ENCODE measurements around the gene MINDY4.

MINDY4 gene

DNA sequence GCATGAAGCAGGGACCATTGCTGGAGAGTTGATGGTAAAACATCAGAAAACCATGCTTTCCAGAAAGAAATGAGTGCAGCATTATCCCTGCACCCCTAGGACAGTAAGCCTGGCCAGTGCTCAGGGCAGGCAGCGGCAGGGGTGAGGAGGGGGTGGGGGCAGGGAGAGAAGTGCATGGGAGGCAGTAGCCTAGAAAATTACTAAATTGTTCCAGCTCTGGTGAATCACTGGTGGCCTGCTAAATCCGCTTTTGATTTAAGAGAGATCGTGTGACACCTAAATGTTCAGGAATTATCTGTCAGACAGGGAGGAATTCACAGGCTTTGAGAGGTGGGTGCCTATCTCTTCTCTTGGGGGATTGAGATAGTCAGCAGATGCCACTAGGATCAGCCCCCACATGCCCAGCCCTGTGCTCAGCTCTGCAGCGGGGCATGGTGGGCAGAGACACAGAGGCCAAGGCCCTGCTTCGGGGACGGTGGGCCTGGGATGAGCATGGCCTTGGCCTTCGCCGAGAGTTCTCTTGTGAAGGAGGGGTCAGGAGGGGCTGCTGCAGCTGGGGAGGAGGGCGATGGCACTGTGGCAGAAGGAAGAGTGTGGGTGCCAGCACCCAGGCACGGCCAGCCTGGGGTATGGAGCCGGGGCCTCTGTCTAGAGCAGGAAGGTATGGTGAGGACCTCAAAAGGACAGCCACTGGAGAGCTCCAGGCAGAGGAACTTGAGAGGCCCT is 135.5 kb downstream of the MINDY4 start:
- peak; percentile 52 for DNase-seq

DNA sequence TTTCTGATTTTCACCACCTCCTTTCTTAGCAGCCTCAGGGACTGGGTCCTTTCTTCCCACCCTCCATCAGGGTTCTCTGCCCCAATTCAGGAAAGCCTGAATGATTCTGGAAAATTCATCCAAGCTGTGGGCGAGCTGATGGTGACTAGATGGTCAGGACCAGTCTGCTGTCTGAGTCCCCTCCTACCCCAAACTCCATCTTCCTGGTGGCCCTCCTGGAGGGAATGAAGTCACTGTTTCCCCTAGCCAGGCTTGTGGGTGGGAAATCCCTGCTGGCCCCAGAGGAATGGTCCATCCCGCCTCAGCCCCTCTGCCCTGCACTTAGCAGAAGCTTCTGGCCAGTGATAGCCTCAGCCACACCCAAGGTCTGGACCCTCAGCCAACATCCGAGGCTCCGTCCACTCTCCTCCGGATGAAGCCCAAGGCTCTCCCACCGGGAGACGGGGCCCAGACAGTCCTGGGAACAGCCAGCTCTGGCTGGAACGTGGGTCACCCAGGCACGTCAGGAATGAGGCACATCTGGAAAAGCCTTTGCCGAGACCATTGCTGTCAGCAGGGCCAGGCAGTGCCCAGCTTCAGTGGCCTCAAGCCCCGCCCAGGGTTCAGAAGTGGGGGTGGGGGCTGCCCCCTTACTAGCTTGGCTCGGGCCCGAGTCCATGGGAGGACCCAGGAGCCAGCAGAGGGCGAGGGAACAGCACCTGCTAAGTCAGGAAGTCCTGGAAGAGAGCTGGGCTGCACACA is 136.5 kb downstream of the MINDY4 start:
- no peak for DNase-seq

- DNase-seq, result no peak
These were observed 137.5 kb downstream of the MINDY4 start for GRCh38 chr7:30908681-30909080.

DNA sequence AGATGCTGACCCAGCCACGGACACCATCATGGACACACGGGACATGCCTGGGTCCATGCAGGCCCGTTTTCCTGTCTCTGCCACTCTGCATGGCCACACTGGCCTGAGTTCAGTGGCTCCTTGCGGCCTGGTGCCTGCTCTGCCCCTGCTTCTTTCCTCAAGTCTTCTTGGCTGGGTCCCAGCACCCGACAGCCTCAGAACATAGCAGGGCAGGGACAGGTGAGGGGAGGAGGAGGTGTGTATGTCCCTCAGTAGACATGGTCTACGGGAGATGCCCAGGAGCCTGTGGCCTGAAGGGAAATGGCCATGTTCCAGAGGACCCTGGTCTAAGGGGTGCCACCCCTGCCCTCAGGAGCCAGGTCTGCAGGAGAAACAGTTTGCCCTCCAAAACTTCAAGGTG is 138.2 kb downstream of the MINDY4 start:
- no peak for DNase-seq

GRCh38 chr7:30910411-30911073 is 139.3 kb downstream of the MINDY4 start:
- no peak for DNase-seq

DNA sequence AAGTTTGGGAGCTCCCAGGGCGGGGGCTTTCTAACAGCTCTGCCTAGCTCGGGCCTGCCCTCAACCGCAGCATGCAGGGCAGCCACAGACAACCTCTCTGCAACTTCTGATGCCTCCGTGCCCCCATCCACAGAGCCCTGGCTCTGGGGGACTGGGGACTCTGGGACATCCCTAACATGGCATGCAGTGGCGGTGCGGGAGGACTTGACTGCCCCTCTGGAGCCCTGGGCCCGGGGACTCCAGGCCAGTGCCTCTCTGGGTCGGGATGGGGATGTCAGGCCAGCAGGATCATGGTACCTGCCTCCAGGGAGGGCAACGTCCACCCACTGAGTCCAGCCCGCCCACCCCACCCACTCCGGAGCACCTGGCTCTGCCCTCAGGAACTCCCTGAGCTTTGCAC is 139.9 kb downstream of the MINDY4 start:
- no peak for DNase-seq

GRCh38 chr7:30911561-30911969 is 140.3 kb downstream of the MINDY4 start, which contains the start of gene AQP1:
Gene AQP1 (plus strand): TSS chr7:30911853. CDS start chr7:30911910, 57 bp downstream.
- DNase-seq, result no peak

GRCh38 chr7:30912021-30912730 is 141.0 kb downstream of the MINDY4 start:
- DNase-seq, result no peak

DNA sequence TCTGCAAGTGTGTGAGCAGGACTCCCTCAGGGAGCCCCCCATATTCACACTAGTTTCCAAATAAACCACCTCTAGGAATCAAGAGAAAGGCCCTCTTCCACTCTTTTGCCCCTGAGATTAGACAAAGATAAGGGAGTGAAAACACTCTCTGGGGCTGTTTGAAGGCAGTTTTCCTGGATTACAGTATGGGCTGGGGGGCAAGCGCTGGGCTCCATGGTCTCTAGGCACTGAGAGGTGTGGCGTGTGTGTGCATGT is 141.4 kb downstream of the MINDY4 start:
- no peak for DNase-seq

DNA sequence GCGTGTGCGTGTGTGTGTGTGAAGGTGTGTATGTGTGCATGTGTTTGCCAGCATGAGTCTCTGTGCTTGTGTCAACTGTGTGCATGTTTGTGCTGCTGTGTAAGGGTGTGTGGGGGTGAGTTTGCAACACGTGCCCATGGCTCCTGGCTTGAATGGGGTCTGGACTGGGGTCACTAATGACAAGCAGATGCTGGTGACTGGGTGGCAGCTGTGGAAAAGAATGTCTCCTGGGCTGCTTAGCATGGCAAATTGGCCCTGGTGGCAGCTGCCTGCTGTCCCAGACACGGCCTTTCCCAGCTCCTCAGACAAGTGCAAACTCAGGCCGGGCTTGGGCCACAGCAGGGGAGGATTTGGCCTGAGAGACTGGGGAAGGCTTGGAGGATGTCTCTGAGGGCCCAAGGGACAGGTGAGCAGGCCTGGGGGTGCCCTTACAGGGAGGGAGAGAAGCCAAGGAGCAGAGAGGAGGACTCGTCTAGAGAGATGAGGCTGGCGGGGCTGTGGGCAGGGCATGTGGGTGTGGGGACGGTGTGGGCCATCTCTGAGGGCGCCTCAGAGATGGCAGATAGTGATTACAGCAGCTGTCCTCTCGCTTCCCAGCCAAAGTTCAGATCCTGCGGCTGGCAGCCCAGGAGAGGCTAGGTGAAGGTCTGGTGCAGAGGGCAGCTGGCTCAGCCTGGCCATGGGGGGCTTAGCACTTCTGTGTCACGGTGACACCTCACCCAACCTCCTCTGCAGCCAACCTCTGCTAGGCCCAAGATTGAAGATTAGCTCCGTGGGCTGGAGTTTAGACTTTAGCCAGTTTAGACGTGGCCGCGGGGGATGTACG is 142.0 kb downstream of the MINDY4 start:
- no peak for DNase-seq

DNA sequence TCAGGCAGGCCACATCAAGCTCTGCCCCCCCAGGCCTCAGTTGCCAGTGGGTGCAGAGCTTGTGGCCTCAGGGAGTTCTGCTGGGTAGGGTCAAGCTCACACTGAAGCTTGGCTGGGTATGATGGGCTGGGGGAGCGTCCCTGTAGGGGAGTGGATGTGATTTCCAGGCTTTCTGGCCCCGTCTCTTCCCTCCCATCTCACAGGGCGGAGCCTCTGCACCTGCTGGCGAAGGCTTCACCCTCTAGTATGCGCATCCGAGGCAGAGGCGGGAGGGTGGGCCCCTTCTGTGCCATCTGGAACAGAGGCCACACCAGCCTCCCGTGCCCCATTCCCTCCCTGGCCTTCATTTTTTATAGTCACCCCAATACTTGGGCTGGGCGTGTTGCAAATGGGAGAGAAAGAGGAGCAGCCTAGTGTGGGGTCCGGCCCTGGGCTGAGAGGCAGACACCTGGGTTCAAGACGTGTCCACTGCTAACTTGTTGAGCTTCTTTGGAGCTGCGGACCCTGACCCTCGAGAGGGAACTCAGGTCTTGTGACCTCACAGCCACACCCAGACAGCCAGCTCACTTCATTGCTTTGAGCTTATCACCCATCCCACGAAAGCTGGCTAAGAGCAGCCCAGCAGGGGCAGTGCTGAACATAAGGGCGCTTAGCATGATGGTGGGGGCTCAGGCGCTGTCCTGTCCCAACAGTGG is 142.8 kb downstream of the MINDY4 start:
- DNase-seq, result no peak

DNA sequence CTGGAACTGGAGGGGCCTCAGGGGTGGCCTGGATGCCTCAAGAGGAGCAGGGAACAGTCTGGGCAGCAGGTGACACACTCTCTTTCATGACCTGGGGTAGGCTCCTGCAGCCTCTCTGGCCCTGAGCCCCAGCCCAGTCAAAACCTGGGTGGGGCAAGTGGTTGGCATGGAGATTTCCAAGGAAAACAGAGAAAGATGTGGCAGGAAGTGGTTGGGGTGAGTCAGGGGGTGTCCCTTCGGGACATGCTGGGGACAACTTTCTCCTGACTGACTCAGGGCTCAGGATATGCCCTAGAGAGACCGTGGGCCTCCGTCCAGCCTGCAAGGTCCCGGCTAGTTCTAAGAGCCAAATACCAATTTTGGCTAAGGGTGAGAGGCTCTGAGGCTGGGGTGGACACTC is 143.4 kb downstream of the MINDY4 start:
- peak; percentile 78 for DNase-seq

GRCh38 chr7:30915005-30915601 is 143.9 kb downstream of the MINDY4 start:
- no peak for DNase-seq

DNA sequence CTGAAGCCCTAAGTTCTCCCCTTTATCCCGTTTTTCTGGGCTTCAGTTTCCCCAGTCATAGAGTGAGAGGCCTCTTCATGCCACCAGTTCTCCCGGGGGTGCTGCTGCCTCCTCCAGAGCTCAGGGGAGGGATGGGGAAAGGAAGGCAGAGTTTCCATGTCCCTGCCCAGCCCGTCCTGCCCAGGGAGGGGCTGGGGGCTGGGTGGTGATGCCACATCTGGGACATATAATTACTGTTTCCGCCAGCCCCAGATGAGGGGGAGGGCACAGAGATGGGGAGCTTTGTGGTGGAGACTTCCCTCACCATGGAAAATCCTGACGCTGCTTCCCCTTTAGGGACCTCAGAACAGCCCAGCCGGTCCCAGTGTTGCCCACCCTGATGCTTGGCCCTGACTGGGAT is 144.5 kb downstream of the MINDY4 start:
- no peak for DNase-seq

- DNase-seq, result no peak
These were observed 145.0 kb downstream of the MINDY4 start for GRCh38 chr7:30916255-30916654.

- no peak for DNase-seq
These were observed 145.6 kb downstream of the MINDY4 start for GRCh38 chr7:30916767-30917166.

DNA sequence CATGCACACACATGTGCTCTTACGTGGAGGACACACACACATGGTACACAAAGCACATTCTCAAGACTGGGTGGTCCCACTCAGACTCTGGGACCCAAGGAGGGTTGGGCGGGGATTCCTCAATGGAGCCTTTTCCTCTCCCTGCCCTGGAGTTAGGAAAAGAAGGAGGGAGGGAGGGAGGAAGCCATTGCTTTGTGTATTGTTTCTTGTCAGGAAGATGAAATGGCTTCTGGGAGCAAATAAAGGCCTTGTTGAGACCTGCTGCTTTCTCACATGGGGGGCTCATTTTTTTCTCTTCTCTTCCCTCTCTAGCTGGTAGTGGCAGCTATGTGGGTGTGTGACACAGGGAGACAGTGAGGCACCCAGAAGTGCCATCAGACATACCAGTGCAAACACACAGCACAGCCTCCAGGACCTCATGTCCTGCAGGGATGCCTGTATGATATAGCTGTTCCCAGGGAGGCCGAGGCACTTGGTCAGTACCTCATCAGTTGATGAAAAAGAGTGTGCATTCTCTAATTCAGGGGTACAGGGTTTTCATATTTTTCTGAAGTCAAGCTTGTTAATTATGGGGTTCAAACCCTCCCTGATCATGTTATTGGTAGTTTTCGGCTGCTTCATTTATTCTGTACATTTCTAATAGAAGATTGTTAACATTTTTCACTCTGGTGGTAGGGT is 146.1 kb downstream of the MINDY4 start:
- DNase-seq, result no peak

- no peak for DNase-seq
These were observed 147.5 kb downstream of the MINDY4 start for GRCh38 chr7:30918676-30919075.

DNA sequence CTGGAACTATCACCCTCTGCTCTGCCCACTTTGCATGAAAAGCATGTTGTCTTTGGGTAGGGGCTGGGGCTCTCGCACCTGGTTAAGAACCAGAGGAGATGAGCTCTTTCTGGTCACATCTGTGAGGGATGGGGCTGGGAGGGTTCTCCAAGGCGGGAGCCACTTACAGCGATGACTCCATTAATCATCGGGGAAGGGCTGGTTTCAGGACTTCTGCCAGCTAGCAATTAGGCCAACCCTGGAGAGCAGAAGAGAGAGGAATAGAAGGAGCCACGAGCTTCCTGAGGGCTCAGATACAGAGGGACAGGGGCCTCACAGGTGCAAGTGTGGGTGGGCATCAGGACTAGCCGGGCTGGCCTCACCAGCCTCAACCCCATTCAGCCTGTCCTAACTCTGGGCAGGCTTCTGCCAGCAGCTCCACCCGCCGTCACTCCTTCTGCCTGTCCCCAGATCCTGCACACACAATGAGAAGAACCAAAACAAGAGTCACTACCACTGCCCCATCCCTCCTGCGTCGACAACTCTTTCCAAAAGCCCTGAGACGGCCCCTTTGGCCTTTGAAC is 148.9 kb downstream of the MINDY4 start:
- peak; percentile 19 for DNase-seq

All from EL (cell line).